ENCODE measurements around the gene HPCAL1. TPM values are rescaled to one million over a fixed set of nuclear protein-coding genes. Genes with fewer than 3 reads are reported as not detected.

Gene HPCAL1
- total RNA-seq, 1 donor from 2014 or later = 77.1 TPM

DNA sequence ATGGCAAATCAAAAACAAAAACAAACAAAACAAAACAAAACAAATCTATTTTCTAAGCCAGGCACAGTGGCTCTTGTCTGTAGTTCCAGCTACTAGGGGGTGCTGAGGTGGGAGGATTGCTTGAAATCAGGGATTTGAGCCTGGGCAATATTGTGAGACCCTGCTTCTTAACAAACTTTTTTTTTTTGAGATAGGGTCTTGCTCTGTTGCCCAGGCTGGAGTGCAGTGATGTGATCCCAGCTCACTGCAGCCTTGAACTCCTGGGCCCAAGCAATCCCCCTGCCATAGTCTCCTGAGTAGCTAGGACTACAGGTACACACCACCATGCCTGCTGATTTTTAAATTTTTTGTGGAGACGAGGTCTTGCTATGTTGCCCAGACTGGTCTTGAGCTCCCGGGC lies 6.2 kb downstream of the HPCAL1 start:
- Mint-ChIP-seq H3K36me3 (ENCODE audit: low read depth) (peaks cover 5% of the 10 kb centered on the region), H3K4me3 (no peak overlapping the region), H3K4me1 (peaks cover 36% of the 10 kb centered on the region), H3K27me3 (no peaks in the 10 kb centered on the region), H3K9me3 (no peaks in the 10 kb centered on the region), H3K27ac (no peak overlapping the region)
- no peak for DNase-seq
- intact Hi-C loops (cut with micrococcal nuclease) = no loop called here

DNA sequence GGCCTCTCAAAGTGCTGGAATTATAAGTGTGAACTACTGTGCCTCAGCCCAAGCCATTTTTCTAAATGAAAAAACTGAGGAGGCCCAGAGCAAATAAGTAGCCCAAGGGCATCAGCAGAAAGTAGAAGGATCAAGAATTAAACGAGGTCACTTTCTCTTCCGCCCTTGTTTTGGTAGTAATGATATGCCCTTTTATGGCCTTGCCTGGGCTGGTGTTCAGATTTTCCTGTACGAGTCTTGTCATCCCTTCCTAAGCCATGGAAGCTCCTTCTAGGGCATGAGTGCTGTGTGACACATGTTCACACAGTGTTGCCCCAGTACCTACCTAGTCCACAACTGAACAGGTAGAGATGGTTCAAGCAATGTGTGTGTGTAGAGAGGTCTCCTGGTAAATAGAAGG lies 6.6 kb downstream of the HPCAL1 start:
- Mint-ChIP-seq H3K9me3 (no peaks in the 10 kb centered on the region), H3K4me1 (peaks cover 39% of the 10 kb centered on the region), H3K27me3 (no peaks in the 10 kb centered on the region), H3K4me3 (no peak overlapping the region), H3K36me3 (ENCODE audit: low read depth) (peaks cover 4% of the 10 kb centered on the region), H3K27ac (no peak overlapping the region)
- intact Hi-C loops (cut with micrococcal nuclease) = no loop called here
- no peak for DNase-seq

GRCh38 chr2:10310309-10310888 lies 7.7 kb downstream of the HPCAL1 start:
- Mint-ChIP-seq H3K9me3 (no peaks in the 10 kb centered on the region), H3K27ac (no peak overlapping the region), H3K36me3 (ENCODE audit: low read depth) (peaks cover 4% of the 10 kb centered on the region), H3K4me1 (peaks cover 36% of the 10 kb centered on the region), H3K27me3 (no peaks in the 10 kb centered on the region), H3K4me3 (no peak overlapping the region)
- no peak for DNase-seq
- intact Hi-C loops (cut with micrococcal nuclease) = no loop called here

- H3K27ac Mint-ChIP-seq = no peak overlapping the region
- H3K36me3 Mint-ChIP-seq (ENCODE audit: low read depth) = peaks cover 4% of the 10 kb centered on the region
- no peak for DNase-seq
- H3K27me3 Mint-ChIP-seq = no peaks in the 10 kb centered on the region
- H3K4me1 Mint-ChIP-seq = peaks cover 32% of the 10 kb centered on the region
- no peak overlapping the region for H3K4me3 Mint-ChIP-seq
- no peaks in the 10 kb centered on the region for H3K9me3 Mint-ChIP-seq
- intact Hi-C loops (cut with micrococcal nuclease) = no loop called here
Measured at GRCh38 chr2:10311736-10312135, 9.0 kb downstream of the HPCAL1 start.

DNA sequence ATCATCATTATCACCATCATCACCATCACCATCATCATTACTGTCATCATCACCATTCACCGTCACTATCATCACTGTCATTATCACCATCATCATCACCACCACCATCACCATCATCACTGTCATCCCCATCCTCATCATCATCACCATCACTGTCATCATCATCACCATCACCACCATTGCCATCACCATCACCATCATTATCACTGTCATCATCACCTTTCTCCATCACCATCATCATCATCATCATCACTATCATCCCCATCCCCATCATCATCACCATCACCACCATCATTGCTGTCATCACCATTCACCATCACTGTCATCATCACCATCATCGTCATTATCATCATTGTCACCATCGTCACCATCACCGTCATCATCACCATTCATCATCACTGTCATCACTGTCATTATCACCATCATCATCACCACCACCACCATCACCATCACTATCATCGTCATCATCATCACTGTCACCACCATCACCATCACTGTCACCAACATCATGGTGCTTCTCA lies 9.8 kb downstream of the HPCAL1 start:
- Mint-ChIP-seq H3K36me3 (ENCODE audit: low read depth) (peaks cover 2% of the 10 kb centered on the region), H3K9me3 (no peaks in the 10 kb centered on the region), H3K27ac (no peak overlapping the region), H3K4me3 (no peak overlapping the region), H3K4me1 (peaks cover 26% of the 10 kb centered on the region), H3K27me3 (no peaks in the 10 kb centered on the region)
- intact Hi-C loops (cut with micrococcal nuclease) = no loop called here
- DNase-seq = no peak

- H3K36me3 Mint-ChIP-seq (ENCODE audit: low read depth) = peaks cover 13% of the 10 kb centered on the region
- H3K27ac Mint-ChIP-seq = no peak overlapping the region
- H3K4me3 Mint-ChIP-seq = no peak overlapping the region
- intact Hi-C loops (cut with micrococcal nuclease) = no loop called here
- H3K4me1 Mint-ChIP-seq = peaks cover 16% of the 10 kb centered on the region
- H3K27me3 Mint-ChIP-seq = no peaks in the 10 kb centered on the region
- DNase-seq = no peak
- no peaks in the 10 kb centered on the region for H3K9me3 Mint-ChIP-seq
Measured at GRCh38 chr2:10316336-10316735, 13.6 kb downstream of the HPCAL1 start.

DNA sequence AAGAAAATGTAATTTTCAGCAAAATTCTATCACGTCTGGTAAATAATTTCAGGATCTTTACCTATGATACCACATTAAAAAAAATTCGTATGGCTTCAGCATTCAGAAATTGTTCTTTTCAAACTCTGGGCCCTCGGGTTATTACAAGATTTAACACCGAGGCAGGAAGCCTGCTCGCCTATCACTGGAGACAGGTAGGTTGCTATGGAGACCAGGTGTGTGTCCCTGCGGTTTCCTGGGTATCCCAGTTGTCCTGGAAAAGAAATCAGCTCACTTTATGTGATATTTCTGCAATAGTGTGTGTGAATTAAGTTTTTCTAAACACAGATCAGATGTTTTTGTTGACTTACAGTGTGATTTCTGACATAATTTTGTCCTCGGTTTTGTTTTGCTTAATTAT lies 14.2 kb downstream of the HPCAL1 start:
- Mint-ChIP-seq H3K4me1 (peaks cover 16% of the 10 kb centered on the region), H3K4me3 (no peak overlapping the region), H3K9me3 (no peaks in the 10 kb centered on the region), H3K27ac (no peak overlapping the region), H3K27me3 (no peaks in the 10 kb centered on the region), H3K36me3 (ENCODE audit: low read depth) (peaks cover 18% of the 10 kb centered on the region)
- no peak for DNase-seq
- intact Hi-C loops (cut with micrococcal nuclease) = no loop called here

DNA sequence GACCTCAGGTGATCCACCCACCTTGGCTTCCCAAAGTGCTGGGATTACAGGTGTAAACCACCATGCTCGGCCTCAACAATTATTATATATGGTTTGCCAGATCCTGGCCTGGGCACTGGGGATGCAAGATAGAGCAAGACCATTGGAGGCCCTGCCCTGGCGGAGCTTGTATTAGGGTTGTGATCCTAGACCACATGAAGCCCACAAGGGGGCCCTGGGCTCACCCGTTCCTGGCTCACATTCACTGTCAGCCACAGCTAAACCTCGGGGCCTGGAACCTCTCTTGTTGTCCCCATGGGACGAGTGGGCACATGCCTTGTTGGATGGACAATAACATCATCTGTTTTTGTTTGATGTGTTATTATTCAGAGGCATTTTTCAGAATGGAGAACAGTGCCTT lies 14.9 kb downstream of the HPCAL1 start:
- no peak for DNase-seq
- H3K36me3 Mint-ChIP-seq (ENCODE audit: low read depth) = peaks cover 19% of the 10 kb centered on the region
- no peak overlapping the region for H3K4me3 Mint-ChIP-seq
- H3K27ac Mint-ChIP-seq = no peak overlapping the region
- H3K9me3 Mint-ChIP-seq = no peaks in the 10 kb centered on the region
- peaks cover 16% of the 10 kb centered on the region for H3K4me1 Mint-ChIP-seq
- intact Hi-C loops (cut with micrococcal nuclease) = no loop called here
- no peaks in the 10 kb centered on the region for H3K27me3 Mint-ChIP-seq

DNA sequence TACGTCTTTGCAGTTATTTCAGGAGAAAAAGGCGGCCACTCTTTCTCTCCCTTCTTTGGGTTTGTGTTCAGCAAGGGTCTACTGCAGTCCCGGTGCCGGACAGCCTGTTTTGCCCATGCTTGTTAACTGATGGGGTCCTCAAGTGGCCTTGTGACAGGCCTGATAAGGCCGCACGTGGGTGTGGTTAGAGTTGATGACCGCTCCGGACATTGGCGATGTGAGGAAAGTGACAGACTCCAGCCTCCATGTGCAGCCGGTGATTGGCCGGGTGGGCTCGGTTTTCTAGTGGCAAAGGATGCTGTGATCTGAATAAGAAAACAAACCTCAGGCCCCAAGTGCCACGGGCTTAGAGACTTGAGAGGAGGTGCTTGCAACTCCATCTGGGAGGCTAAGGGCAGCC lies 15.6 kb downstream of the HPCAL1 start:
- peaks cover 26% of the 10 kb centered on the region for H3K36me3 Mint-ChIP-seq (ENCODE audit: low read depth)
- H3K27me3 Mint-ChIP-seq = no peaks in the 10 kb centered on the region

DNA sequence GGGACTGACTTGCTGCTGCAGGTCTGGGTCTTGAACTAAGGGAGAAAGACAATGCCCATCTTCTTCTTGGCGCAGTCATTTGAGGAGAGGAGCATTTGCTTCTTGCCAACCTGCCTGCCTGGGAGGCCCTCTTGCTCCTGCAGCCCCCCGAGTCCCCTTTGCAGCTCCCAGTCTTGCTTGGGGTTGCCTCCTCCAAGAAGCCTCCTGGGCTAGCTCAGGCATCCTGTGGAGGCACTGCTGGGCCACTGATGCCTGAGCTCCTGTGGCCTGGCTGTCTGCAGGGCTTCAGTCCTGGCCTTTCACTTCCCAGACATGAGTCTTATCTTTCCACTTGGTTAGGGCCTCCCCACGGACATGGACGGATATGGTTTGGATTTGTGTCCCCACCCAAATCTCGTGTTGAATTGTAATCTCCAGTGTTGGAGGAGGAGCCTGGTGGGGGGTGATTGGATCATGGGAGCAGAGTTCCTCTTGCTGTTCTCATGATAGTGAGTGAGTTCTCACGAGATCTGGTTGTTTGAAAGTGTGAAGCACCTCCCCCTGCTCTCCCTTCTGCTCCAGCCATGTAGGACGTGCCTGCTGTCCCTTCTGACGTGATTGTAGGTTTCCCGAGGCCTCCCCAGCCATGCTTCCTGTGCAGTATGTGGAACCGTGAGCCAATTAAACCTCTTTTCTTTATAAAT lies 17.3 kb downstream of the HPCAL1 start:
- peaks cover 11% of the 10 kb centered on the region for H3K4me1 Mint-ChIP-seq
- no peak overlapping the region for H3K27ac Mint-ChIP-seq
- DNase-seq = no peak
- H3K4me3 Mint-ChIP-seq = no peak overlapping the region
- no peaks in the 10 kb centered on the region for H3K9me3 Mint-ChIP-seq
- intact Hi-C loops (cut with micrococcal nuclease) = no loop called here
- peaks cover 27% of the 10 kb centered on the region for H3K36me3 Mint-ChIP-seq (ENCODE audit: low read depth)
- no peaks in the 10 kb centered on the region for H3K27me3 Mint-ChIP-seq

More for the DNA sequence above, 15.6 kb downstream of the HPCAL1 start:
- no peak overlapping the region for H3K4me3 Mint-ChIP-seq
- H3K27ac Mint-ChIP-seq = no peak overlapping the region
- intact Hi-C loops (cut with micrococcal nuclease) = no loop called here
- DNase-seq = no peak
- peaks cover 16% of the 10 kb centered on the region for H3K4me1 Mint-ChIP-seq
- H3K9me3 Mint-ChIP-seq = no peaks in the 10 kb centered on the region

- DNase-seq = no peak
- intact Hi-C loops (cut with micrococcal nuclease) = no loop called here
- Mint-ChIP-seq H3K36me3 (ENCODE audit: low read depth) (peaks cover 27% of the 10 kb centered on the region), H3K27ac (no peak overlapping the region), H3K4me3 (no peak overlapping the region), H3K4me1 (peaks cover 10% of the 10 kb centered on the region), H3K9me3 (no peaks in the 10 kb centered on the region), H3K27me3 (no peaks in the 10 kb centered on the region)
Measured at GRCh38 chr2:10320575-10320931, 17.8 kb downstream of the HPCAL1 start.

GRCh38 chr2:10320933-10321332 lies 18.2 kb downstream of the HPCAL1 start:
- DNase-seq = no peak
- no peak overlapping the region for H3K27ac Mint-ChIP-seq
- peaks cover 9% of the 10 kb centered on the region for H3K4me1 Mint-ChIP-seq
- intact Hi-C loops (cut with micrococcal nuclease) = no loop called here
- peaks cover 27% of the 10 kb centered on the region for H3K36me3 Mint-ChIP-seq (ENCODE audit: low read depth)
- H3K9me3 Mint-ChIP-seq = no peaks in the 10 kb centered on the region
- H3K27me3 Mint-ChIP-seq = no peaks in the 10 kb centered on the region
- H3K4me3 Mint-ChIP-seq = no peak overlapping the region

DNA sequence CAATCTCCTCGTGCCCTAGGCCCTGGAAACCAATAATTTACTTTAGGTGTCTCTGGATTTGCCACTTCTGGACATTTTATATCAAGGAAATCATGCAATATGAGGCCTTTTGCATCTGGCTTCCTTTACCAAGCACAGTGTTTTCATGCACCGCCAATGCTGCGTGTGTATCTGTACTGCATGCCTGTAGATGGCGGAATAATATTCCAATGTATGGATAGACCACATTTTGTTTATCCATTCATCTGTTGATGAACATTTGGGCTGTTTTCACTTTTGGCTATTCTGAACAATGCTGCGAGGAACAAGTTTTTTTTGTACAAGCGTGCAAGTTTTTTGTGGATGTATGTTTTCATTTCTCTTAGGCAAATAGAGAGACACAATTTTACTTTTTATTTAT lies 18.9 kb downstream of the HPCAL1 start:
- no peak overlapping the region for H3K27ac Mint-ChIP-seq
- no peak for DNase-seq
- H3K4me3 Mint-ChIP-seq = no peak overlapping the region
- H3K27me3 Mint-ChIP-seq = no peaks in the 10 kb centered on the region
- H3K36me3 Mint-ChIP-seq (ENCODE audit: low read depth) = peaks cover 27% of the 10 kb centered on the region
- H3K4me1 Mint-ChIP-seq = peaks cover 9% of the 10 kb centered on the region
- intact Hi-C loops (cut with micrococcal nuclease) = no loop called here
- no peaks in the 10 kb centered on the region for H3K9me3 Mint-ChIP-seq

DNA sequence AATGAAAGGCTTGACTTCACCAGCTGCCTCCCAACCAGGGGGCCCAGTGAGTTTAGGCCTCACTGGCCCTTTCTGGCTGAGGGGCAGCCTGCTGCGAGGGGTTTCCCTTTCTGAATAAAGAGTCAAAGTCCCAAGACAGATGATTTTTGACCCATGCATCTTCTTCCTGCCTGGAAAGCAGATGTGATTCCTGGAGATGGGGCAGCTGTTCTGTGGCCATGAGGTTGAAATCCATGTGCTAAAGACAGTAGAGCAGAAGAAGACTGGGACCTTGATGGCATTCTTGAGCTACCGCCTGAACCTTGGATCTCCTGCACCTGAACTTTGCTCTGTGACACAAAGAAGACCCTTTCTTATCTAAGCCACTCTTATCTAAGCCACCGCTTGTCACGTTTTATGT lies 19.8 kb downstream of the HPCAL1 start:
- peaks cover 14% of the 10 kb centered on the region for H3K4me1 Mint-ChIP-seq
- H3K4me3 Mint-ChIP-seq = no peak overlapping the region
- no peaks in the 10 kb centered on the region for H3K9me3 Mint-ChIP-seq
- H3K27me3 Mint-ChIP-seq = no peaks in the 10 kb centered on the region
- peaks cover 27% of the 10 kb centered on the region for H3K36me3 Mint-ChIP-seq (ENCODE audit: low read depth)
- intact Hi-C loops (cut with micrococcal nuclease) = no loop called here
- DNase-seq = no peak
- H3K27ac Mint-ChIP-seq = no peak overlapping the region

GRCh38 chr2:10322973-10323372 lies 20.3 kb downstream of the HPCAL1 start:
- Mint-ChIP-seq H3K36me3 (ENCODE audit: low read depth) (peaks cover 26% of the 10 kb centered on the region), H3K4me3 (no peak overlapping the region), H3K9me3 (no peaks in the 10 kb centered on the region), H3K4me1 (peaks cover 19% of the 10 kb centered on the region), H3K27ac (no peak overlapping the region), H3K27me3 (no peaks in the 10 kb centered on the region)
- intact Hi-C loops (cut with micrococcal nuclease) = no loop called here
- DNase-seq = no peak

Measured in activated CD4-positive, alpha-beta T cell treated with anti-CD3 and anti-CD28 coated beads, Interleukin-2, amount 10 ng/mL, durations not matched to agents 24 days and 14 days (primary cell).